HEK293 (cell line): Measurements from ENCODE around the gene PNCK.

Source experiments
- CTCF ChIA-PET: fragments of 350-600 bp; formaldehyde crosslinking; extraction: SDS; loops from one replicate; lab custom pipeline; 2021; ENCODE audit warnings: antibody characterized with exemption; lab: Yijun Ruan, JAX
- POLR2A ChIA-PET: fragments of 300-600 bp; formaldehyde crosslinking; extraction: SDS; loops from one replicate; lab custom pipeline; 2020; ENCODE audit warnings: antibody characterized with exemption, inconsistent platforms; lab: Yijun Ruan, JAX
- H3K27ac ChIP-seq: fragments of 200-500 bp; sonication (Bioruptor generic); 2 replicates; pipeline ENCODE4 v1.5.1; 2014; ENCODE audit warnings: low read depth, low read length, control low read depth, inconsistent platforms; ENCODE audit errors: extremely low read depth
- H3K36me3 ChIP-seq, 2 experiments: fragments of 200-500 bp in 1 of 2; sonication (Bioruptor generic) in 1 of 2; 1 replicate in 1 of 2; 2 replicates in 1 of 2; pipeline ENCODE4 v1.5.1; 2014 to 2017; ENCODE audit warnings: inconsistent platforms in 2 of 2, low read length in 2 of 2; ENCODE audit not compliant: control insufficient read depth in 2 of 2, insufficient read depth in 1 of 2
- H3K4me1 ChIP-seq: fragments of 200-500 bp; sonication (Bioruptor generic); 2 replicates; pipeline ENCODE4 v1.5.1; 2014; ENCODE audit warnings: mild to moderate bottlenecking, low read length, inconsistent platforms; ENCODE audit not compliant: control insufficient read depth, insufficient read depth
- H3K4me3 ChIP-seq: 2 replicates; pipeline ENCODE4 v1.5.1; 2011; ENCODE audit warnings: low read depth, mild to moderate bottlenecking, control low read depth, low read length, moderate library complexity
- H3K9me3 ChIP-seq: fragments of 200-500 bp; sonication (Bioruptor generic); 2 replicates; pipeline ENCODE4 v1.5.1; 2014; ENCODE audit warnings: low read depth, low read length, inconsistent platforms; ENCODE audit not compliant: control insufficient read depth, insufficient read depth
- BCL11A ChIP-seq: fragments of 450-650 bp; formaldehyde crosslinking; IDR thresholded peaks from 2 replicates; pipeline ENCODE4 v1.5.1; 2016; ENCODE audit warnings: low read depth, missing biosample characterization, missing genetic modification characterization
- ELK4 ChIP-seq: IDR thresholded peaks from 2 replicates; pipeline ENCODE4 v1.6.1; 2011; ENCODE audit warnings: mild to moderate bottlenecking, low read depth, low read length, borderline replicate concordance
- GLI2 ChIP-seq: fragments of 450-650 bp; formaldehyde crosslinking; IDR thresholded peaks from 2 replicates; pipeline ENCODE4; 2017; ENCODE audit warnings: missing biosample characterization, missing genetic modification characterization, low read depth, borderline replicate concordance
- HIC1 ChIP-seq: fragments of 450-650 bp; formaldehyde crosslinking; IDR thresholded peaks from 2 replicates; pipeline ENCODE4 v1.5.1; 2016; ENCODE audit warnings: missing biosample characterization, missing genetic modification characterization
- SETDB1 ChIP-seq: IDR thresholded peaks from one replicate; pipeline ENCODE4 v1.6.1; 2017; ENCODE audit warnings: mild to moderate bottlenecking, low read length, moderate library complexity, mixed read lengths; ENCODE audit not compliant: insufficient read length
- ZFHX2 ChIP-seq: fragments of 450-650 bp; formaldehyde crosslinking; conservative IDR thresholded peaks from 2 replicates; pipeline ENCODE4 v1.5.1; 2016; ENCODE audit warnings: missing biosample characterization, missing genetic modification characterization
- ZNF169 ChIP-seq: fragments of 450-650 bp; formaldehyde crosslinking; IDR thresholded peaks from 2 replicates; pipeline ENCODE4 v1.5.1; 2016; ENCODE audit warnings: missing biosample characterization, missing genetic modification characterization
- ZNF211 ChIP-seq: fragments of 450-650 bp; formaldehyde crosslinking; IDR thresholded peaks from 2 replicates; pipeline ENCODE4 v1.5.1; 2016; ENCODE audit warnings: low read depth, missing biosample characterization, missing genetic modification characterization
- ZNF248 ChIP-seq: fragments of 450-650 bp; formaldehyde crosslinking; IDR thresholded peaks from 2 replicates; pipeline ENCODE4 v1.5.1; 2017; ENCODE audit warnings: missing biosample characterization, missing genetic modification characterization
- ZNF266 ChIP-seq: fragments of 450-650 bp; formaldehyde crosslinking; IDR thresholded peaks from 2 replicates; pipeline ENCODE4 v1.5.1; 2016; ENCODE audit warnings: missing biosample characterization, missing genetic modification characterization, low read depth
- ZNF280D ChIP-seq: fragments of 450-650 bp; formaldehyde crosslinking; IDR thresholded peaks from 2 replicates; pipeline ENCODE4 v1.5.1; 2016; ENCODE audit warnings: missing biosample characterization, missing genetic modification characterization
- ZNF311 ChIP-seq: fragments of 450-650 bp; formaldehyde crosslinking; IDR thresholded peaks from 2 replicates; pipeline ENCODE4 v1.5.1; 2017; ENCODE audit warnings: missing biosample characterization, missing genetic modification characterization, borderline replicate concordance
- ZNF350 ChIP-seq: fragments of 450-650 bp; formaldehyde crosslinking; IDR thresholded peaks from 2 replicates; pipeline ENCODE4 v1.5.0; 2017; ENCODE audit warnings: missing biosample characterization, mild to moderate bottlenecking, missing genetic modification characterization
- ZNF580 ChIP-seq: fragments of 450-650 bp; formaldehyde crosslinking; IDR thresholded peaks from 2 replicates; pipeline ENCODE4 v1.5.1; 2016; ENCODE audit warnings: missing biosample characterization, missing genetic modification characterization
- ZNF645 ChIP-seq: fragments of 450-650 bp; formaldehyde crosslinking; IDR thresholded peaks from 2 replicates; pipeline ENCODE4; 2016; ENCODE audit warnings: missing biosample characterization, missing genetic modification characterization
- ZNF664 ChIP-seq: fragments of 450-650 bp; formaldehyde crosslinking; IDR thresholded peaks from 2 replicates; pipeline ENCODE4 v1.5.1; 2016; ENCODE audit warnings: missing biosample characterization, missing genetic modification characterization
- ZNF670 ChIP-seq: fragments of 450-650 bp; formaldehyde crosslinking; IDR thresholded peaks from 2 replicates; pipeline ENCODE4 v1.5.1; 2016; ENCODE audit warnings: missing biosample characterization, missing genetic modification characterization, low read depth
- ZNF843 ChIP-seq: fragments of 450-650 bp; formaldehyde crosslinking; IDR thresholded peaks from 2 replicates; pipeline ENCODE4 v1.5.1; 2016; ENCODE audit warnings: missing biosample characterization, missing genetic modification characterization

Gene PNCK

GRCh38 chrX:153653556-153653955 lies 20.1 kb downstream of the PNCK start:
- TF ChIP-seq ZNF580 (tag by site-specific recombination) (no peak), SETDB1 (peak; percentile 13), ZNF266 (tag by site-specific recombination) (no peak)
- TF ChIP-seq, all 188 proteins: peak for 1
- Histone ChIP-seq H3K36me3 (no peaks in the 10 kb centered on the region), H3K27ac (no peak overlapping the region), H3K4me3 (no peak overlapping the region), H3K9me3 (no peaks in the 10 kb centered on the region; the same call in 1 of the 2 replicates), H3K4me1 (no peaks in the 10 kb centered on the region)
- CTCF ChIA-PET, result interaction anchor here (1.0 to 7.1 kb wide), 7 partner anchors 9 to 293 kb away, joined by 3 to 39 read pairs (median 6); no protein-coding TSS in a partner anchor
- POLR2A ChIA-PET, result no interaction called here

- Histone ChIP-seq H3K4me1 (no peaks in the 10 kb centered on the region), H3K4me3 (no peak overlapping the region), H3K27ac (no peak overlapping the region), H3K9me3 (no peaks in the 10 kb centered on the region; the same call in 1 of the 2 replicates), H3K36me3 (no peaks in the 10 kb centered on the region)
- POLR2A ChIA-PET, result no interaction called here
- CTCF ChIA-PET, result interaction anchor here (0.6 to 7.1 kb wide), 11 partner anchors 8 to 710 kb away, joined by 3 to 39 read pairs (median 3); no protein-coding TSS in a partner anchor
- TF ChIP-seq ZNF664 (no peak), ZNF280D (tag by site-specific recombination) (no peak), BCL11A (tag by site-specific recombination) (no peak), ZNF843 (no peak), ZNF248 (tag by site-specific recombination) (no peak), ZNF169 (tag by site-specific recombination) (no peak), HIC1 (tag by site-specific recombination) (no peak), ZNF311 (tag by site-specific recombination) (no peak), ZNF350 (tag by site-specific recombination) (no peak), ZNF645 (tag by site-specific recombination) (no peak), ELK4 (no peak), ZNF670 (tag by site-specific recombination) (no peak), ZNF211 (no peak), ZFHX2 (tag by site-specific recombination) (no peak), GLI2 (tag by site-specific recombination) (no peak)
Measured at GRCh38 chrX:153651540-153652079, 22.0 kb downstream of the PNCK start.
